WTC11 (cell line): ENCODE results near the gene HS3ST4. TPM values are rescaled to one million over a fixed set of nuclear protein-coding genes. Genes with fewer than 3 reads are reported as not detected.

ENCODE experiments used
- ATAC-seq: fragments of 200-7000 bp; cut with Tn5 transposase; 2 replicates; pipeline ENCODE4 v1.10.0; 2021; ENCODE audit warnings: mild to moderate bottlenecking, moderate library complexity
- CTCF ChIA-PET: fragments of 300-600 bp; sonication (Branson Sonifier 250); formaldehyde crosslinking; loops from one replicate; lab custom pipeline; 2021; ENCODE audit warnings: antibody characterized with exemption; lab: Charles Lee
- POLR2A ChIA-PET: fragments of 350-600 bp; sonication (Branson Sonifier 250); formaldehyde crosslinking; loops from one replicate; lab custom pipeline; 2021; ENCODE audit warnings: antibody characterized with exemption; lab: Charles Lee
- DNase-seq: peaks from one replicate; pipeline ENCODE4 v3.0.0; 2021; ENCODE audit warnings: low spot score
- H3K27ac Mint-ChIP-seq: 2 replicates; pipeline ENCODE4 v1.8.0; 2021; ENCODE audit warnings: mixed read lengths
- H3K27me3 Mint-ChIP-seq: 2 replicates; pipeline ENCODE4 v1.8.0; 2021; ENCODE audit warnings: low read depth, mild to moderate bottlenecking, moderate library complexity, mixed read lengths
- H3K36me3 Mint-ChIP-seq: 2 replicates; pipeline ENCODE4 v1.8.0; 2021; ENCODE audit warnings: mixed read lengths
- H3K4me1 Mint-ChIP-seq: 2 replicates; pipeline ENCODE4 v1.8.0; 2022; ENCODE audit warnings: mixed read lengths
- H3K4me3 Mint-ChIP-seq: 2 replicates; pipeline ENCODE4 v1.8.0; 2021; ENCODE audit warnings: mild to moderate bottlenecking, moderate library complexity, mixed read lengths
- H3K9me3 Mint-ChIP-seq: 2 replicates; pipeline ENCODE4 v1.8.0; 2021; ENCODE audit warnings: mixed read lengths
- CDX4 ChIP-seq: fragments of 250-450 bp; sonication (Bioruptor Pico); IDR thresholded peaks from 2 replicates; pipeline ENCODE4 v1.9.0; 2021; ENCODE audit warnings: moderate library complexity, mild to moderate bottlenecking, inconsistent platforms, borderline replicate concordance
- E2F5 ChIP-seq: sonication (generic); formaldehyde crosslinking; IDR thresholded peaks from 2 replicates; pipeline ENCODE4 v1.8.1; 2022; ENCODE audit warnings: mild to moderate bottlenecking, moderate library complexity, missing genetic modification reagents
- ETV6 ChIP-seq: sonication (generic); formaldehyde crosslinking; IDR thresholded peaks from 2 replicates; pipeline ENCODE4 v1.8.1; 2022; ENCODE audit warnings: mild to moderate bottlenecking, missing genetic modification reagents
- FOXP1 ChIP-seq: sonication (generic); formaldehyde crosslinking; IDR thresholded peaks from 2 replicates; pipeline ENCODE4 v1.8.0; 2022; ENCODE audit warnings: missing genetic modification reagents, mild to moderate bottlenecking, moderate library complexity, borderline replicate concordance
- GABPB1 ChIP-seq: sonication (generic); formaldehyde crosslinking; IDR thresholded peaks from 2 replicates; pipeline ENCODE4 v1.8.1; 2023; ENCODE audit warnings: mild to moderate bottlenecking, missing genetic modification reagents
- HMGXB4 ChIP-seq: sonication (generic); formaldehyde crosslinking; IDR thresholded peaks from 2 replicates; pipeline ENCODE4 v1.8.1; 2023; ENCODE audit warnings: mild to moderate bottlenecking, moderate library complexity, missing genetic modification reagents
- IRF1 ChIP-seq: sonication (generic); formaldehyde crosslinking; IDR thresholded peaks from 2 replicates; pipeline ENCODE4 v1.8.0; 2023; ENCODE audit warnings: missing genetic modification reagents
- JUN ChIP-seq: sonication (generic); formaldehyde crosslinking; IDR thresholded peaks from 2 replicates; pipeline ENCODE4 v1.8.0; 2023; ENCODE audit warnings: mild to moderate bottlenecking, missing genetic modification reagents
- KAT7 ChIP-seq: sonication (generic); formaldehyde crosslinking; IDR thresholded peaks from 2 replicates; pipeline ENCODE4 v1.8.1; 2023; ENCODE audit warnings: missing genetic modification reagents, mild to moderate bottlenecking, borderline replicate concordance
- MYBL2 ChIP-seq: sonication (generic); formaldehyde crosslinking; IDR thresholded peaks from 2 replicates; pipeline ENCODE4 v1.8.1; 2023; ENCODE audit warnings: mild to moderate bottlenecking, moderate library complexity, missing genetic modification reagents
- PREB ChIP-seq: sonication (generic); formaldehyde crosslinking; IDR thresholded peaks from 2 replicates; pipeline ENCODE4 v1.8.1; 2022; ENCODE audit warnings: mild to moderate bottlenecking, missing genetic modification reagents, moderate library complexity, borderline replicate concordance
- RORB ChIP-seq: fragments of 250-450 bp; sonication (Bioruptor Pico); IDR thresholded peaks from 2 replicates; pipeline ENCODE4 v1.9.0; 2021; ENCODE audit warnings: mild to moderate bottlenecking
- TEAD1 ChIP-seq: sonication (generic); formaldehyde crosslinking; IDR thresholded peaks from 2 replicates; pipeline ENCODE4 v1.8.0; 2022; ENCODE audit warnings: mild to moderate bottlenecking, missing genetic modification reagents
- ZBTB21 ChIP-seq: sonication (generic); formaldehyde crosslinking; IDR thresholded peaks from 2 replicates; pipeline ENCODE4 v1.8.1; 2023; ENCODE audit warnings: mild to moderate bottlenecking, missing genetic modification reagents, borderline replicate concordance
- ZNF263 ChIP-seq: sonication (generic); formaldehyde crosslinking; IDR thresholded peaks from 2 replicates; pipeline ENCODE4 v1.8.1; 2022; ENCODE audit warnings: low read depth, mild to moderate bottlenecking, moderate library complexity, missing genetic modification reagents
- ZNF423 ChIP-seq: fragments of 250-450 bp; sonication (Bioruptor Pico); IDR thresholded peaks from 2 replicates; pipeline ENCODE4 v2.1.2; 2022; ENCODE audit warnings: mild to moderate bottlenecking, moderate library complexity
- total RNA-seq: library from RNA; stranded (reverse); gene quantifications from 3 replicates; pipeline ENCODE4 v1.2.3, GENCODE V29; 2021
- TF ChIP-seq, protein P1 (sequence below): fragments of 200-600 bp; IDR thresholded peaks from 2 replicates; pipeline ENCODE4 v1.8.0; 2022; ENCODE audit warnings: antibody characterized with exemption
- TF ChIP-seq, protein P2 (sequence below): sonication (generic); formaldehyde crosslinking; IDR thresholded peaks from 2 replicates; pipeline ENCODE4 v1.8.1; 2022; ENCODE audit warnings: low read depth, mild to moderate bottlenecking, moderate library complexity, missing genetic modification reagents, borderline replicate concordance

Gene HS3ST4
- total RNA-seq, 1 experiment from 2014 or later: 5.4 TPM

GRCh38 chr16:25952983-25953382 is 261.2 kb downstream of the HS3ST4 start:
- TF ChIP-seq JUN (CRISPR knock-in tag): no peak
- no peak for TF ChIP-seq RORB (CRISPR knock-in tag)
- TF ChIP-seq GABPB1: no peak
- DNase-seq: no peak
- H3K36me3 Mint-ChIP-seq: 0 out of 2 replicates have a peak, but pooled peaks cover 2% of the 10 kb centered on the region
- H3K27ac Mint-ChIP-seq: no peak overlapping the region
- ChIA-PET CTCF (interaction anchor here (1.3 to 2.1 kb wide), 2 partner anchors 500 to 693 kb away, joined by 3 to 6 read pairs; no protein-coding TSS in a partner anchor), POLR2A (no interaction called here)
- peaks cover 21% of the 10 kb centered on the region for H3K4me1 Mint-ChIP-seq
- peaks cover 3% of the 10 kb centered on the region; the same call in 1 of the 2 replicates for H3K9me3 Mint-ChIP-seq
- H3K4me3 Mint-ChIP-seq: no peak overlapping the region
- H3K27me3 Mint-ChIP-seq: peaks cover 61% of the 10 kb centered on the region
- ATAC-seq: no peak

- Mint-ChIP-seq H3K27me3 (peaks cover 46% of the 10 kb centered on the region), H3K36me3 (0 out of 2 replicates have a peak, but pooled peaks cover 3% of the 10 kb centered on the region), H3K4me1 (peaks cover 3% of the 10 kb centered on the region), H3K27ac (no peak overlapping the region), H3K9me3 (peaks cover 14% of the 10 kb centered on the region), H3K4me3 (no peak overlapping the region)
- ChIA-PET POLR2A (no interaction called here), CTCF (no interaction called here)
- ATAC-seq: no peak
- no peak for DNase-seq
- no peak for TF ChIP-seq KAT7 (CRISPR knock-in tag)
- no peak for TF ChIP-seq ETV6 (CRISPR knock-in tag)
- no peak for TF ChIP-seq E2F5 (CRISPR knock-in tag)
- TF ChIP-seq PREB (CRISPR knock-in tag): no peak
- TF ChIP-seq IRF1 (CRISPR knock-in tag): no peak
- TF ChIP-seq ZBTB21 (CRISPR knock-in tag): no peak
- no peak for TF ChIP-seq ZNF423
- TF ChIP-seq HMGXB4 (CRISPR knock-in tag): no peak
- TF ChIP-seq ZNF263 (CRISPR knock-in tag): no peak
These were observed 265.9 kb downstream of the HS3ST4 start for GRCh38 chr16:25957707-25958106.

- CTCF ChIA-PET: no interaction called here
- H3K4me1 Mint-ChIP-seq: no peaks in the 10 kb centered on the region
- no peak overlapping the region for H3K4me3 Mint-ChIP-seq
- no peak for ATAC-seq
- TF ChIP-seq, protein P1, sequence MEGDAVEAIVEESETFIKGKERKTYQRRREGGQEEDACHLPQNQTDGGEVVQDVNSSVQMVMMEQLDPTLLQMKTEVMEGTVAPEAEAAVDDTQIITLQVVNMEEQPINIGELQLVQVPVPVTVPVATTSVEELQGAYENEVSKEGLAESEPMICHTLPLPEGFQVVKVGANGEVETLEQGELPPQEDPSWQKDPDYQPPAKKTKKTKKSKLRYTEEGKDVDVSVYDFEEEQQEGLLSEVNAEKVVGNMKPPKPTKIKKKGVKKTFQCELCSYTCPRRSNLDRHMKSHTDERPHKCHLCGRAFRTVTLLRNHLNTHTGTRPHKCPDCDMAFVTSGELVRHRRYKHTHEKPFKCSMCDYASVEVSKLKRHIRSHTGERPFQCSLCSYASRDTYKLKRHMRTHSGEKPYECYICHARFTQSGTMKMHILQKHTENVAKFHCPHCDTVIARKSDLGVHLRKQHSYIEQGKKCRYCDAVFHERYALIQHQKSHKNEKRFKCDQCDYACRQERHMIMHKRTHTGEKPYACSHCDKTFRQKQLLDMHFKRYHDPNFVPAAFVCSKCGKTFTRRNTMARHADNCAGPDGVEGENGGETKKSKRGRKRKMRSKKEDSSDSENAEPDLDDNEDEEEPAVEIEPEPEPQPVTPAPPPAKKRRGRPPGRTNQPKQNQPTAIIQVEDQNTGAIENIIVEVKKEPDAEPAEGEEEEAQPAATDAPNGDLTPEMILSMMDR: no peak
- TF ChIP-seq MYBL2 (no peak), TEAD1 (CRISPR knock-in tag) (no peak), FOXP1 (CRISPR knock-in tag) (no peak), CDX4 (no peak), KAT7 (CRISPR knock-in tag) (no peak), IRF1 (CRISPR knock-in tag) (no peak)
- TF ChIP-seq, protein P2, sequence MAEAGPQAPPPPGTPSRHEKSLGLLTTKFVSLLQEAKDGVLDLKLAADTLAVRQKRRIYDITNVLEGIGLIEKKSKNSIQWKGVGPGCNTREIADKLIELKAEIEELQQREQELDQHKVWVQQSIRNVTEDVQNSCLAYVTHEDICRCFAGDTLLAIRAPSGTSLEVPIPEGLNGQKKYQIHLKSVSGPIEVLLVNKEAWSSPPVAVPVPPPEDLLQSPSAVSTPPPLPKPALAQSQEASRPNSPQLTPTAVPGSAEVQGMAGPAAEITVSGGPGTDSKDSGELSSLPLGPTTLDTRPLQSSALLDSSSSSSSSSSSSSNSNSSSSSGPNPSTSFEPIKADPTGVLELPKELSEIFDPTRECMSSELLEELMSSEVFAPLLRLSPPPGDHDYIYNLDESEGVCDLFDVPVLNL (CRISPR knock-in tag): no peak
- TF ChIP-seq, all 79 proteins: peak for 0
- Mint-ChIP-seq H3K36me3 (0 out of 2 replicates have a peak, but pooled peaks cover 3% of the 10 kb centered on the region), H3K27me3 (peaks cover 31% of the 10 kb centered on the region), H3K27ac (no peak overlapping the region), H3K9me3 (peaks cover 14% of the 10 kb centered on the region)
- POLR2A ChIA-PET: no interaction called here
- no peak for DNase-seq
These were observed 267.5 kb downstream of the HS3ST4 start for GRCh38 chr16:25959221-25959620.
